Activated T-cell treated with anti-CD3 and anti-CD28 coated beads for 1 hour (primary cell): Measurements from ENCODE around the gene OR52R1.
"Not testable (repeated sequence)": the region's sequence is repeated elsewhere in the genome, so short reads cannot be mapped to it uniquely, and the experiment has no call there.

ENCODE experiments used
- DNase-seq: peaks from one replicate; pipeline ENCODE4 v3.0.0-alpha.2; 2020; ENCODE audit warnings: low read depth

OR52R1 gene

GRCh38 chr11:4804280-4804679 lies at the start of gene OR52R1:
TSS of gene OR52R1 (minus strand) at chr11:4804380. CDS start at chr11:4804380, 0 bp downstream.
- DNase-seq: no peak

- DNase-seq: no peak
Observed at GRCh38 chr11:4851033-4851432, 46.9 kb upstream of the OR52R1 start.

- no peak for DNase-seq
Observed at GRCh38 chr11:4848908-4849532, 44.8 kb upstream of the OR52R1 start, which contains the start of gene OR51S1. TSS of gene OR51S1 (minus strand) at chr11:4849208. CDS start at chr11:4849208, 0 bp downstream.

- DNase-seq: no peak
Observed at GRCh38 chr11:4839851-4840549, 35.8 kb upstream of the OR52R1 start.

- no peak for DNase-seq
Observed at GRCh38 chr11:4830909-4831308, 26.7 kb upstream of the OR52R1 start.

- DNase-seq: no peak
Observed at GRCh38 chr11:4830346-4830745, 26.2 kb upstream of the OR52R1 start.

GRCh38 chr11:4826425-4826824 lies 22.2 kb upstream of the OR52R1 start:
- DNase-seq: no peak

GRCh38 chr11:4825132-4825531 lies 21.0 kb upstream of the OR52R1 start:
- DNase-seq: no peak

- no peak for DNase-seq
Observed at GRCh38 chr11:4821021-4821420, 16.8 kb upstream of the OR52R1 start, which contains the start of gene OR51F2. TSS of gene OR51F2 (plus strand) at chr11:4821321. CDS start at chr11:4821422, 101 bp downstream.

- DNase-seq: no peak
Observed at GRCh38 chr11:4809246-4809645, 5.1 kb upstream of the OR52R1 start.

- no peak for DNase-seq
Observed at GRCh38 chr11:4808476-4808875, 4.3 kb upstream of the OR52R1 start.

GRCh38 chr11:4801316-4801715 lies 2.9 kb downstream of the OR52R1 start:
- not testable (repeated sequence) for DNase-seq

GRCh38 chr11:4798427-4799183 lies 5.6 kb downstream of the OR52R1 start:
- DNase-seq: no peak

GRCh38 chr11:4797206-4797605 lies 7.0 kb downstream of the OR52R1 start:
- DNase-seq: no peak

GRCh38 chr11:4782454-4782853 lies 21.7 kb downstream of the OR52R1 start:
- DNase-seq: no peak

GRCh38 chr11:4769838-4770237 lies 34.3 kb downstream of the OR52R1 start, which contains the start of gene OR51F1:
TSS of gene OR51F1 (minus strand) at chr11:4769938. CDS start at chr11:4769938, 0 bp downstream.
- no peak for DNase-seq

- DNase-seq: no peak
Observed at GRCh38 chr11:4768094-4768493, 36.1 kb downstream of the OR52R1 start.

GRCh38 chr11:4766420-4767043 lies 37.6 kb downstream of the OR52R1 start:
- no peak for DNase-seq

GRCh38 chr11:4763096-4763495 lies 41.1 kb downstream of the OR52R1 start:
- no peak for DNase-seq
